Measurements from ENCODE around the gene SLC5A11. TPM values are rescaled to one million over a fixed set of nuclear protein-coding genes. Genes with fewer than 3 reads are reported as not detected.

SLC5A11 gene
- total and polyA plus RNA-seq, 11 donors = 0.75 TPM; not detected in 10

DNA sequence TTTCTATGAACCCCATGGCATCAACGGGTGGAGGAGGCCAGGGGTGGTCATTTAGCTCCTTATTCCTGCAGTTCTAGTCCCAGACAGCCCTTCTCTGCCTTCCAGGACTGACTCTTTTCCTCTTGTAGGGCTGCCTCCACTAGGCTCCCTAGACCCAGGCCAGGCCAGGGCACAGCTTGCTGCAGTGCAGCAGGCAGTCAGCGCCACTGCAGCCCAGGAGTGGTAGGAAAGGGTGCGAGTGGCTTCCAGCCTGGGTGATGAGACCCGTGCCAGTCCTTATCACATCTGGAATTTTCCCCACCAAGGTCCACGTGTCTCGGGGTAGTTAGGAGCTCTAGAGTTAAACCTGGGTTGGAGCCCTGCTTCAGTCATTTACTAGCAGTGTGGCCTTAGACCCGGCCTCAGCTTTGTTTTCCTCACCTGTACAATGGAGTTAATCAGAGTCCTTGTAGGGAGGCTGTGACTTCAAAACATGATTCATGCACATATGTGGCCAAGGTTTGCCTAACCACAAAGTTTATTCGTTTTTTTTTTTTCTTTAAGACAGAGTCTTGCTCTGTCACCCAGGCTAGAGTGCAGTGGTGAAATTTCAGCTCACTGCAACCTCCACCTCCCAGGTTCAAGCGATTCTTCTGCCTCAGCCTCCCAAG is 4.7 kb downstream of the SLC5A11 start:
- peak in 1 of 4 donors; percentile 6 for ATAC-seq
- 61 to 81% (median 68%) methylated on average over 9 of the region's 9 CpGs for WGBS, 4 donors
- no peak overlapping the region for H3K4me3 ChIP-seq

DNA sequence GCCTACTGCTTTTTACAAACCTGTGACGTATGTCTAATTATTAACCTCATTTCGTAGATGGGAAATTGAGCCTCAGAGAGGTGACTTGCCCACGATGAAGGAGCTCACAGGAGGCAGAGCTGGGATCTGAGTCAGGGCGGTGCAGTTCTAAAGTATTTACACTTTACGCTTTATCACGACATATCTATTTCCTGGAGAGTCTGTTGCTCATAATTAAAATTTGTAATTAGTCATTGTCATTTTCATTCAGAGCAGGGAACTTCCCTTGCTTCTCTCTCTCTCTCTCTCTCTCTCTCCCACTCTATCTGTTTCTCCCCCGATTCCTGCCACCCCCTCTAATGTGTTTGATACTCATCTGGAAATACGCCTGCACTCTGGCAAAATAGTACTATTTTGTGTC is 5.9 kb downstream of the SLC5A11 start:
- no peak for ATAC-seq
- TF ChIP-seq, protein P1, sequence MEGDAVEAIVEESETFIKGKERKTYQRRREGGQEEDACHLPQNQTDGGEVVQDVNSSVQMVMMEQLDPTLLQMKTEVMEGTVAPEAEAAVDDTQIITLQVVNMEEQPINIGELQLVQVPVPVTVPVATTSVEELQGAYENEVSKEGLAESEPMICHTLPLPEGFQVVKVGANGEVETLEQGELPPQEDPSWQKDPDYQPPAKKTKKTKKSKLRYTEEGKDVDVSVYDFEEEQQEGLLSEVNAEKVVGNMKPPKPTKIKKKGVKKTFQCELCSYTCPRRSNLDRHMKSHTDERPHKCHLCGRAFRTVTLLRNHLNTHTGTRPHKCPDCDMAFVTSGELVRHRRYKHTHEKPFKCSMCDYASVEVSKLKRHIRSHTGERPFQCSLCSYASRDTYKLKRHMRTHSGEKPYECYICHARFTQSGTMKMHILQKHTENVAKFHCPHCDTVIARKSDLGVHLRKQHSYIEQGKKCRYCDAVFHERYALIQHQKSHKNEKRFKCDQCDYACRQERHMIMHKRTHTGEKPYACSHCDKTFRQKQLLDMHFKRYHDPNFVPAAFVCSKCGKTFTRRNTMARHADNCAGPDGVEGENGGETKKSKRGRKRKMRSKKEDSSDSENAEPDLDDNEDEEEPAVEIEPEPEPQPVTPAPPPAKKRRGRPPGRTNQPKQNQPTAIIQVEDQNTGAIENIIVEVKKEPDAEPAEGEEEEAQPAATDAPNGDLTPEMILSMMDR (IDR thresholded peaks at IDR 0.05) = no peak
- no peak for TF ChIP-seq POLR2A (IDR thresholded peaks at IDR 0.05)
- WGBS, 4 donors = 66 to 75% (median 69%) methylated on average over 8 of the region's 8 CpGs

More for the DNA sequence above, 4.7 kb downstream of the SLC5A11 start:
- intact Hi-C loops (cut with DNase I) = loop anchor here in 1 of 10 donors (10.0 kb wide), 1 partner anchor 234 kb away; no protein-coding TSS in a partner anchor
- H3K36me3 ChIP-seq = no peaks in the 10 kb centered on the region
- H3K27ac ChIP-seq = no peak overlapping the region
- DNase-seq = no peak
- no peaks in the 10 kb centered on the region for H3K27me3 ChIP-seq
- TF ChIP-seq, protein P1 (IDR thresholded peaks at IDR 0.05) = no peak
- TF ChIP-seq POLR2A (IDR thresholded peaks at IDR 0.05) = no peak
- peaks cover 0 to 10% (median 1%) of the 10 kb centered on the region in 12 donors for H3K4me1 ChIP-seq
- H3K9me3 ChIP-seq = no peaks in the 10 kb centered on the region

DNA sequence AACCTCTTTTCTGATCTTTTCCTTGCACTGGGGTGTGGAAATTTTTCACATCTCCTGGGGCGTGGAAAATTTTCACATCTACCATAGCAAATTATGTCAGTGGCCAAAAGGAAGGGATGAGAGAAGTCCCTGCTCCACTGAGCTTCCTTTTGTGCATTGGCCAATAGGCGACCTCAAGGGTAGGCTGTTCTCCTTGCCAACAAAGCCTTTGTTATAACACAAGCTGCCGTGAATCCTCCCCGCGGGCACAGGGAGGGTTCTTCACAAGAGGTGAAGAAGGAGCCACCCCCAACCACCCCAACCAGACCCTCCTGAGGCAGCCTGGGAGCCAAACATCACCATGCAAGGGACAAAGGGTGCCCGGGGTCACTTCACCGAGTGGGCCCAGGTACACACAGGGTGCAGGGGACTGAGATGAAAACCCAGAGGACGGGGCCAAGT is 6.5 kb downstream of the SLC5A11 start:
- TF ChIP-seq POLR2A (IDR thresholded peaks at IDR 0.05) = no peak
- TF ChIP-seq, protein P1 (IDR thresholded peaks at IDR 0.05) = no peak
- Histone ChIP-seq H3K4me3 (no peak overlapping the region), H3K9me3 (no peaks in the 10 kb centered on the region), H3K27ac (no peak overlapping the region), H3K4me1 (peaks cover 0 to 10% (median 1%) of the 10 kb centered on the region in 12 donors), H3K27me3 (no peaks in the 10 kb centered on the region), H3K36me3 (no peaks in the 10 kb centered on the region)
- 68 to 75% (median 72%) methylated on average over 8 of the region's 8 CpGs for WGBS, 4 donors
- ATAC-seq = no peak
- intact Hi-C loops (cut with DNase I) = loop anchor here in 1 of 10 donors (10.0 kb wide), 1 partner anchor 232 kb away; no protein-coding TSS in a partner anchor
- no peak for DNase-seq

More for the DNA sequence above, 5.9 kb downstream of the SLC5A11 start:
- Histone ChIP-seq H3K27ac (no peak overlapping the region), H3K36me3 (no peaks in the 10 kb centered on the region), H3K27me3 (no peaks in the 10 kb centered on the region), H3K4me3 (no peak overlapping the region), H3K9me3 (no peaks in the 10 kb centered on the region), H3K4me1 (peaks cover 0 to 10% (median 1%) of the 10 kb centered on the region in 12 donors)
- no peak for DNase-seq
- intact Hi-C loops (cut with DNase I) = loop anchor here in 1 of 10 donors (10.0 kb wide), 1 partner anchor 233 kb away; no protein-coding TSS in a partner anchor

DNA sequence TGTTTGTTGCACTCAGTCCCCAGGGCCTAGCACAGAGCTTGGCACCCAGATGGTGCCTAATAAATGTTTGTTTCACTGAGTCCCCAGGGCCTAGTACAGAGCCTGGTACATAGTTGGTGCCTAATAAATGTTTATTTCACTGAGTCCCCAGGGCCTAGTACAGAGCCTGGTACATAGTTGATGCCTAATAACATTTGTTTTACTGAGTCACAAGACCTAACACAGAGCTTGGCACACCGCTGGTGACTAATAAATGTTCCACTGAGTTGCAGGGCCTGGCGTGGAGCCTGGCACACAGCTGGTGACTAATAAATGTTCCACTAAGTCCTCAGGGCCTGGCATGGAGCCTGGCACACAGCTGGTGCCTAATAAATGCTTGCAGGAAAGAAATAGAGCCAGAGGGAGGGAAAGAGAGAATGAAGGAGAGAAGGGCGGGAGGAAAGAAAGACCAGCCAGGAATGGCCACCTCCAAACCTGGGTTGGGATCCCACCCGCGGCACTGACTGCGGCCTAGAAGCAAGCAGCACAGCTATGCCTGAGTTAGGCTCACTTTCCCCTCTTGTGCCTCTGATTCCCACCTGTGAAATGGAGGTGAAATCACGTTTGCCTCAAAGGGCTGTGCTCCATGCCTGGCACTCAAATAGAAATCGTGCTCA is 7.5 kb downstream of the SLC5A11 start:
- peaks cover 0 to 10% (median 1%) of the 10 kb centered on the region in 12 donors for H3K4me1 ChIP-seq
- H3K36me3 ChIP-seq = no peaks in the 10 kb centered on the region
- no peaks in the 10 kb centered on the region for H3K27me3 ChIP-seq
- H3K9me3 ChIP-seq = no peaks in the 10 kb centered on the region
- ATAC-seq (no peak), DNase-seq (no peak)
- WGBS, 4 donors = 76 to 82% (median 77%) methylated on average over 8 of the region's 8 CpGs
- intact Hi-C loops (cut with DNase I) = loop anchor here in 1 of 10 donors (10.0 kb wide), 1 partner anchor 232 kb away; no protein-coding TSS in a partner anchor
- TF ChIP-seq, protein P1 (IDR thresholded peaks at IDR 0.05) = no peak
- TF ChIP-seq POLR2A (IDR thresholded peaks at IDR 0.05) = no peak
- H3K27ac ChIP-seq = no peak overlapping the region
- no peak overlapping the region for H3K4me3 ChIP-seq

Data from heart left ventricle (tissue), 16 donors.